MM.1S (cell line): ENCODE measurements around the gene ZNF236.

ENCODE experiments used
- DNase-seq: peaks from one replicate; pipeline ENCODE4 v3.0.0-alpha.2; 2015
- H2AFZ ChIP-seq: fragments of 300-600 bp; sonication (generic); 2 replicates; pipeline ENCODE4 v1.6.0; 2016; ENCODE audit warnings: antibody characterized with exemption, low read length
- H3F3A ChIP-seq: fragments of 300-600 bp; sonication (generic); 2 replicates; pipeline ENCODE4 v1.6.1; 2016; ENCODE audit warnings: mild to moderate bottlenecking, antibody characterized with exemption, low read length, moderate library complexity, mixed read lengths; ENCODE audit not compliant: insufficient read depth
- H3K27ac ChIP-seq: fragments of 300-600 bp; sonication (generic); 2 replicates; pipeline ENCODE4 v1.5.1; 2016; ENCODE audit warnings: mild to moderate bottlenecking, low read length
- H3K27me3 ChIP-seq: fragments of 300-600 bp; sonication (generic); replicated peaks from 2 replicates; pipeline ENCODE4 v1.6.0; 2016; ENCODE audit warnings: low read length; ENCODE audit not compliant: insufficient read depth
- H3K36me3 ChIP-seq: fragments of 300-600 bp; sonication (generic); replicated peaks from 2 replicates; pipeline ENCODE4 v1.6.1; 2016; ENCODE audit warnings: mild to moderate bottlenecking, low read length, mixed read lengths; ENCODE audit not compliant: insufficient read depth
- H3K4me1 ChIP-seq: fragments of 300-600 bp; sonication (generic); 2 replicates; pipeline ENCODE4 v1.6.1; 2016; ENCODE audit warnings: low read length, mixed read lengths
- H3K4me2 ChIP-seq: fragments of 300-600 bp; sonication (generic); 2 replicates; pipeline ENCODE4 v1.6.0; 2016; ENCODE audit warnings: low read depth, low read length
- H3K4me3 ChIP-seq: fragments of 300-600 bp; sonication (generic); 2 replicates; pipeline ENCODE4 v1.5.1; 2016; ENCODE audit warnings: low read length, mixed read lengths
- H3K79me2 ChIP-seq: fragments of 300-600 bp; sonication (generic); 2 replicates; pipeline ENCODE4 v1.6.1; 2016; ENCODE audit warnings: mixed run types, low read length, mixed read lengths
- H3K9ac ChIP-seq: fragments of 300-600 bp; sonication (generic); 2 replicates; pipeline ENCODE4 v1.6.1; 2016; ENCODE audit warnings: low read length, mixed read lengths
- H3K9me2 ChIP-seq: fragments of 300-600 bp; sonication (generic); replicated peaks from 2 replicates; pipeline ENCODE4 v1.6.1; 2016; ENCODE audit warnings: mild to moderate bottlenecking, low read length, mixed read lengths; ENCODE audit not compliant: insufficient read depth
- H3K9me3 ChIP-seq: fragments of 300-600 bp; sonication (generic); replicated peaks from 2 replicates; pipeline ENCODE4 v1.6.1; 2016; ENCODE audit warnings: mild to moderate bottlenecking, low read length, mixed read lengths; ENCODE audit not compliant: insufficient read depth
- H4K20me1 ChIP-seq: fragments of 300-600 bp; sonication (generic); 2 replicates; pipeline ENCODE4 v1.6.1; 2016; ENCODE audit warnings: mild to moderate bottlenecking, low read length, moderate library complexity, mixed read lengths; ENCODE audit not compliant: insufficient read depth
- EZH2 ChIP-seq: fragments of 300-600 bp; sonication (generic); optimal IDR thresholded peaks from 2 replicates; pipeline ENCODE3; 2017; ENCODE audit warnings: low read depth, mild to moderate bottlenecking, antibody characterized with exemption, low read length, mixed read lengths
- EZH2phosphoT487 ChIP-seq: fragments of 300-600 bp; sonication (generic); IDR thresholded peaks from 2 replicates; pipeline ENCODE4 v1.6.1; 2018; ENCODE audit warnings: antibody characterized with exemption, low read length
- TF ChIP-seq, protein P1 (sequence below): fragments of 300-600 bp; sonication (generic); IDR thresholded peaks from 2 replicates; pipeline ENCODE4 v1.5.1; 2016; ENCODE audit warnings: antibody characterized with exemption, low read length, mixed read lengths

ZNF236 gene

DNA sequence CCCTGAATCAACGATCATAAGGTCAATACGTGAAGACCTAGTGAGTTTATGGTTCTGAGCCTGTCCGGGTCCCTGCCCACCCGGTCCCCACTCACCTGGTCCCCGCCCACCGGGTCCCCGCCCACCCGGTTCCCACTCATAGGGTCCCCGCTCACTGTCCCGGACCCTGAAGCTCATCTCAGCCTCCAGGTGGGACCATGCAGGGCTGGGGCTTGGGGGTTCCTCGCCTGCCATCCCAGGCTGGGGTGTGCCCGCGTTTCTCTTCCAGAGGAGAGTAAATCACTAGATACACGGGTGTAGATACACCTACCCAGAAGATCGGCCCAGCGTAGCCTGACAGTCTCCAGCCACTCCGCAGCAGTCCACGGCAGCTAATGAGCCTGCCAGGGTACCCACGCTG lies 178.7 kb downstream of the ZNF236 start:
- no peak overlapping the region for H3K9ac ChIP-seq
- no peak for DNase-seq
- H3K4me2 ChIP-seq, result no peak overlapping the region
- TF ChIP-seq, protein P1, sequence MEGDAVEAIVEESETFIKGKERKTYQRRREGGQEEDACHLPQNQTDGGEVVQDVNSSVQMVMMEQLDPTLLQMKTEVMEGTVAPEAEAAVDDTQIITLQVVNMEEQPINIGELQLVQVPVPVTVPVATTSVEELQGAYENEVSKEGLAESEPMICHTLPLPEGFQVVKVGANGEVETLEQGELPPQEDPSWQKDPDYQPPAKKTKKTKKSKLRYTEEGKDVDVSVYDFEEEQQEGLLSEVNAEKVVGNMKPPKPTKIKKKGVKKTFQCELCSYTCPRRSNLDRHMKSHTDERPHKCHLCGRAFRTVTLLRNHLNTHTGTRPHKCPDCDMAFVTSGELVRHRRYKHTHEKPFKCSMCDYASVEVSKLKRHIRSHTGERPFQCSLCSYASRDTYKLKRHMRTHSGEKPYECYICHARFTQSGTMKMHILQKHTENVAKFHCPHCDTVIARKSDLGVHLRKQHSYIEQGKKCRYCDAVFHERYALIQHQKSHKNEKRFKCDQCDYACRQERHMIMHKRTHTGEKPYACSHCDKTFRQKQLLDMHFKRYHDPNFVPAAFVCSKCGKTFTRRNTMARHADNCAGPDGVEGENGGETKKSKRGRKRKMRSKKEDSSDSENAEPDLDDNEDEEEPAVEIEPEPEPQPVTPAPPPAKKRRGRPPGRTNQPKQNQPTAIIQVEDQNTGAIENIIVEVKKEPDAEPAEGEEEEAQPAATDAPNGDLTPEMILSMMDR, result no peak
- TF ChIP-seq EZH2phosphoT487 (no peak), EZH2 (no peak)
- no peaks in the 10 kb centered on the region for H3K9me2 ChIP-seq
- no peak overlapping the region for H3K27ac ChIP-seq
- no peaks in the 10 kb centered on the region for H3K79me2 ChIP-seq
- H3K27me3 ChIP-seq, result no peaks in the 10 kb centered on the region
- no peaks in the 10 kb centered on the region for H4K20me1 ChIP-seq
- no peaks in the 10 kb centered on the region for H3K36me3 ChIP-seq
- H3K9me3 ChIP-seq, result no peaks in the 10 kb centered on the region
- no peak overlapping the region for H3K4me3 ChIP-seq
- no peaks in the 10 kb centered on the region for H3F3A ChIP-seq
- no peaks in the 10 kb centered on the region for H3K4me1 ChIP-seq
- H2AFZ ChIP-seq, result no peak overlapping the region

DNA sequence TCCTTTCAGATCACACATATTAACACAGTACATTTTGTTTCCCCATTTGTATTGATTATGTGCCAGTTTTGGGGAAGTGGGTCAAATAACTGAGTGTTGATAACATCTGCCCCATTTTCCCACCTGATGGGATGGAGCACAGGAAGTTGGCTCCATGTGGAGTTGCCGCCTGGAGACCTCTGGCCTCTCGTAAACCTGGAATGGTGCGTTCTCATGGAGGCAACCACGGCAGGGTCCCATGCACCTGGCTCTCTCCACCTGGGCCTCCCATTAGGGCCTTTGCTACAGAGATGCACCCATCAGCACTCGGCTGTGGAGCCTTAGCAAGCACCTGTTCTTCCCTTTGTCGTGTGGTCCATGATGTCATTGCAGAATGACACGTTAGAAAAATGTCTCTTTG lies 179.6 kb downstream of the ZNF236 start:
- H3K27ac ChIP-seq, result no peak overlapping the region
- H3K79me2 ChIP-seq, result no peaks in the 10 kb centered on the region
- no peak overlapping the region for H3K9ac ChIP-seq
- H3K9me2 ChIP-seq, result no peaks in the 10 kb centered on the region
- no peaks in the 10 kb centered on the region for H4K20me1 ChIP-seq
- TF ChIP-seq EZH2phosphoT487 (no peak), EZH2 (no peak)
- TF ChIP-seq, protein P1, result no peak
- H3K4me3 ChIP-seq, result no peak overlapping the region
- no peak overlapping the region for H2AFZ ChIP-seq
- no peak for DNase-seq
- H3K4me1 ChIP-seq, result no peaks in the 10 kb centered on the region
- H3K36me3 ChIP-seq, result no peaks in the 10 kb centered on the region
- no peaks in the 10 kb centered on the region for H3F3A ChIP-seq
- no peaks in the 10 kb centered on the region for H3K27me3 ChIP-seq
- H3K4me2 ChIP-seq, result no peak overlapping the region
- H3K9me3 ChIP-seq, result no peaks in the 10 kb centered on the region

DNA sequence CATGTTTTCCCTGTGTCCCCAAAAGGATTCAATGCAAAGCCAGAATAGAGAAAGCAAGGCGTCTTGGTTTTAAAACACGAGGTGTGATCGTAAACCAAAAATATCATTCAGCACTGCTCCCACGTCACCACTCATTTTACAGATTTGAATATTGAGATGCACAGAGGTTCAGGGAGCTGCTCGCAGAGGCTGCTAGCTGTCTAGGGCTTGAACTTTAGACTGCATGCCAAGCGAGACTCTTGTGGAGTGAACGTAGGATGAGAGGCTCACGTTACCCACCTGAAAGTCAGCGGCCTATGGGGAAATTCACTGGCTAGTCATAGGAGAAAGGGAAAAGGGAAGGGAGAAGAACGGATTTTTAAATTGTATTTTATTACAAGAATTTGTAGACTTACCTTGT lies 180.1 kb downstream of the ZNF236 start:
- H3K27ac ChIP-seq, result no peak overlapping the region
- H3K9ac ChIP-seq, result no peak overlapping the region
- no peak for TF ChIP-seq EZH2phosphoT487
- TF ChIP-seq, protein P1, result no peak
- no peak for TF ChIP-seq EZH2
- H3K4me2 ChIP-seq, result no peak overlapping the region
- no peaks in the 10 kb centered on the region for H3K36me3 ChIP-seq
- H3K9me2 ChIP-seq, result no peaks in the 10 kb centered on the region
- H3K79me2 ChIP-seq, result no peaks in the 10 kb centered on the region
- DNase-seq, result no peak
- no peaks in the 10 kb centered on the region for H3K9me3 ChIP-seq
- no peaks in the 10 kb centered on the region for H3K4me1 ChIP-seq
- H4K20me1 ChIP-seq, result no peaks in the 10 kb centered on the region
- no peak overlapping the region for H2AFZ ChIP-seq
- no peaks in the 10 kb centered on the region for H3K27me3 ChIP-seq
- H3F3A ChIP-seq, result no peaks in the 10 kb centered on the region
- H3K4me3 ChIP-seq, result no peak overlapping the region

DNA sequence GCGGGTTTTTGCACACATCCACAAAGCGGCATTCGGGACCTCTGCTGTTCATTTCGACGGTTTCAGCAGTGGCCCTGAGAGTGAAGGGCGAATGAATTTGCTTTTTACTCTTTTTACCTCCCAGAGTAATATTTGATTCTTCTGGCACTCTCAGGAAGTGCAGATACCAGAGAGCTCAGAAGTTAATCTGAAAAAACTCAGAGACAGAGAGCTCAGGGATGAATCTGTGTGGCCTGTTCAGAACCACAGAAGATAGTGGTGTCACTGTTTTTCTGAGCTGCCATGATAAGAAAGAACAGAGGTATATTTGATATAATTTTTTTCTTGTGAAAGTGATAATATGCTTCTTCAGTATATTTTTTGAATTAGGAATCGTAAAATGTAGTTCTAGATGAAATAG lies 181.0 kb downstream of the ZNF236 start:
- TF ChIP-seq, protein P1, result no peak
- Histone ChIP-seq H3K36me3 (no peaks in the 10 kb centered on the region), H3K79me2 (no peaks in the 10 kb centered on the region), H3K9me3 (no peaks in the 10 kb centered on the region), H3K27me3 (no peaks in the 10 kb centered on the region), H3K4me2 (no peak overlapping the region), H2AFZ (no peak overlapping the region), H3K27ac (no peak overlapping the region), H3F3A (no peaks in the 10 kb centered on the region), H3K9me2 (no peaks in the 10 kb centered on the region), H3K4me3 (no peak overlapping the region), H3K9ac (no peak overlapping the region), H3K4me1 (no peaks in the 10 kb centered on the region), H4K20me1 (no peaks in the 10 kb centered on the region)
- DNase-seq, result no peak
